ENCODE data around the gene DUSP1. TPM values are rescaled to one million over a fixed set of nuclear protein-coding genes. Genes with fewer than 3 reads are reported as not detected.
A peak's percentile ranks its signal among the peaks of the same experiment; 100 is the strongest.
"Not testable (repeated sequence)": the region's sequence is repeated elsewhere in the genome, so short reads cannot be mapped to it uniquely, and the experiment has no call there.

DUSP1 gene
- total and polyA plus RNA-seq, 2 donors (not counting 3 experiments of a cell fraction or from before 2014, with no cell fraction given), result 36.1 to 196 TPM

DNA sequence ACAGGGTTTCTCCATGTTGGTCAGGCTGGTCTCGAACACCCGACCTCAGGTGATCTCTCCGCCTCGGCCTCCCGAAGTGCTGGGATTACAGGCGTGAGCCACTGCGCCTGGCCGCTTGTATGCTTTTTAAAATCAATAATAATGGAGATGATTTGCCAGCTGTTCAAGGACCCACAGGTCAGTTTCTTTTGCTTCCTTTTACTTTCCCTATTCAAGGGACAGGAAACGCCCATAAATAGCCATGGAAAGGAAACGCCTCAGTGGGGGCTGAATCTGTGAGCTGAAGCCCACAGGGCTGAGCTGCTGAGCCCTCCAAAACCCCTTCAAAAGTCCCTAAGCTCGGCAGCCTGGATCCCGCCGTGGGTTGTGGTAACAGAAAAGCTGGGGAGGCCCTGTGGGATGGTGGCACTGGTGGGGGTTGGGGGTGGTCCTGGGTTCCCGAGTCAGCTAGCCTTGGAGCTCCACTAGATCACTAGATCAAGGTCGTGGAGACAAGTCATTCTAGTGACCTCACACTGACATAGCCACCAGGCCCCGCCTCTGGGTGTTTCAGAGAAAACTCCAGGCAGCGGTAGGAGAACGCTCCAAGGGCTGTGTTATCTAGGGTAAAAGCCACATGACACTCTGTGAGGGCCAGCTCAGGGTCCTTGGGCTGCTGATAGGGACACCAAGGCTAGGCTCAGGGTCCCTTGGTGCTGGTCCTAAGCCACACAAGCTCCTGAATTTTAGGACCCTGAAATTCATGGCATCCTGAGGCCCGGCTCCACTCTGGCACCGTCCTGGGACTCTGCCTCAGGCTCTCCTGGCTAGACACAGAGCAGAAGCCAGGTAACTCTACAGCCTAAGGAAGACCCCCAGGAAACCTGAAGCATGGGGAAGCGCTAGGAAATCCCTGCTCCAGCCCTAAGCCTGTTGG lies 18.0 kb upstream of the DUSP1 start:
- H2AFZ ChIP-seq (ENCODE audit: low read depth, low read length), result peak overlapping the region; percentile 59
- ChIA-PET POLR2A (interaction anchor here (1.2 kb wide), 1 partner anchor 18 kb away, joined by 7 read pairs; the partner anchor contains the start of gene DUSP1), CTCF (interaction anchor here (1.5 to 2.2 kb wide), 3 partner anchors 9 to 17 kb away, joined by 3 to 6 read pairs (median 3); no protein-coding TSS in a partner anchor)
- no peaks in the 10 kb centered on the region for H3K27me3 ChIP-seq (ENCODE audit: control insufficient read depth in 2 of 2, insufficient read depth in 2 of 2, low read length in 2 of 2)
- dilution Hi-C loops (cut with MboI; ENCODE audit: extremely low pct_ligation_motif_present, low sequenced_read_pairs), result no loop called here
- FAIRE-seq (peak; percentile 62), DNase-seq (ENCODE audit: low read depth, low spot score) (no peak)
- H3K36me3 ChIP-seq (ENCODE audit: control insufficient read depth in 2 of 2, extremely low read depth in 1 of 2, insufficient read depth in 2 of 2, low read length in 2 of 2), result no peaks in the 10 kb centered on the region
- peak overlapping the region; percentile 18 for H3K27ac ChIP-seq (ENCODE audit: insufficient read depth, low read depth, low read length)
- peak overlapping the region; percentile 32 for H3K4me2 ChIP-seq (ENCODE audit: insufficient read depth, low read length)
- H3K9ac ChIP-seq (replicated peaks; ENCODE audit: extremely low read depth, insufficient read depth, low read length), result no peak overlapping the region
- no TSS peak for BruUV-seq (replicated peaks)
- no peaks in the 10 kb centered on the region for H3K79me2 ChIP-seq (ENCODE audit: control insufficient read depth, insufficient read depth, low read length)
- no peak overlapping the region for H3K4me3 ChIP-seq (replicated peaks in 1 of 3; ENCODE audit: insufficient read depth in 1 of 3, low read depth in 1 of 3, low read length in 3 of 3)
- TF ChIP-seq JUN (IDR thresholded peaks at IDR 0.05; ENCODE audit: borderline replicate concordance, insufficient read depth, insufficient read length, low read depth) (no peak), EZH2 (IDR thresholded peaks at IDR 0.05; ENCODE audit: borderline replicate concordance, low read depth, low read length, severe bottlenecking) (no peak), MYC (IDR thresholded peaks at IDR 0.05; ENCODE audit: low read depth, low read length) (no peak), GATA2 (IDR thresholded peaks at IDR 0.05; ENCODE audit: insufficient read depth, insufficient read length, low read depth, low read length) (no peak), POLR2AphosphoS5 (IDR thresholded peaks at IDR 0.05; ENCODE audit: insufficient read depth, low read depth, low read length) (no peak)
- TF ChIP-seq, protein P1, sequence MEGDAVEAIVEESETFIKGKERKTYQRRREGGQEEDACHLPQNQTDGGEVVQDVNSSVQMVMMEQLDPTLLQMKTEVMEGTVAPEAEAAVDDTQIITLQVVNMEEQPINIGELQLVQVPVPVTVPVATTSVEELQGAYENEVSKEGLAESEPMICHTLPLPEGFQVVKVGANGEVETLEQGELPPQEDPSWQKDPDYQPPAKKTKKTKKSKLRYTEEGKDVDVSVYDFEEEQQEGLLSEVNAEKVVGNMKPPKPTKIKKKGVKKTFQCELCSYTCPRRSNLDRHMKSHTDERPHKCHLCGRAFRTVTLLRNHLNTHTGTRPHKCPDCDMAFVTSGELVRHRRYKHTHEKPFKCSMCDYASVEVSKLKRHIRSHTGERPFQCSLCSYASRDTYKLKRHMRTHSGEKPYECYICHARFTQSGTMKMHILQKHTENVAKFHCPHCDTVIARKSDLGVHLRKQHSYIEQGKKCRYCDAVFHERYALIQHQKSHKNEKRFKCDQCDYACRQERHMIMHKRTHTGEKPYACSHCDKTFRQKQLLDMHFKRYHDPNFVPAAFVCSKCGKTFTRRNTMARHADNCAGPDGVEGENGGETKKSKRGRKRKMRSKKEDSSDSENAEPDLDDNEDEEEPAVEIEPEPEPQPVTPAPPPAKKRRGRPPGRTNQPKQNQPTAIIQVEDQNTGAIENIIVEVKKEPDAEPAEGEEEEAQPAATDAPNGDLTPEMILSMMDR (IDR thresholded peaks at IDR 0.05; ENCODE audit: extremely low read depth in 1 of 2, insufficient read depth in 1 of 2, low read depth in 1 of 2, low read length in 2 of 2), result no peak
- no peaks in the 10 kb centered on the region for H4K20me1 ChIP-seq (replicated peaks; ENCODE audit: control insufficient read depth, extremely low read depth, insufficient read depth, low read length)
- intact Hi-C loops (cut with micrococcal nuclease), result loop anchor here (1.0 kb wide), 1 partner anchor 11 kb away; no protein-coding TSS in a partner anchor
- peaks cover 23% of the 10 kb centered on the region for H3K4me1 ChIP-seq (ENCODE audit: control insufficient read depth, extremely low read depth, insufficient read depth, low read length)
- H3K9me1 ChIP-seq (replicated peaks; ENCODE audit: control insufficient read depth, extremely low read depth, insufficient read depth, low read length), result no peaks in the 10 kb centered on the region
- no peaks in the 10 kb centered on the region for H3K9me3 ChIP-seq (replicated peaks; ENCODE audit: control insufficient read depth, insufficient read depth, low read length)

DNA sequence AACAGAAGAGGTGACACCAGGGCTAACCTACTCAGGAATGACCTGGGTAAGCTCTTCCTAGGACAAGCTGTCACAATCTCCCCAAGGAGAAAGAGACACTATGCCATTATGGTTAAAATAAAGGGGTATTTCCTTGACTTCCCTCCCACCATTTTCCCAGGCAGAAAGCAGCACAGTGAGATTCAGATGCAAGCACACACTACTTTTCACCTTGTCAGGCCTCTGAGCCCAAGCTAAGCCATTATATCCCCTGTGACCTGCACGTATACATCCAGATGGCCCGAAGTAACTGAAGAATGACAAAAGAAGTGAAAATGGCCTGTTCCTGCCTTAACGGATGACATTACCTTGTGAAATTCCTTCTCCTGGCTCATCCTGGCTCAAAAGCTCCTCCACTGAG lies 16.5 kb upstream of the DUSP1 start:
- H3K4me2 ChIP-seq (ENCODE audit: insufficient read depth, low read length); DNase-seq (ENCODE audit: low read depth, low spot score); H3K36me3 ChIP-seq (ENCODE audit: control insufficient read depth in 2 of 2, extremely low read depth in 1 of 2, insufficient read depth in 2 of 2, low read length in 2 of 2); intact Hi-C loops (cut with micrococcal nuclease); H3K9me3 ChIP-seq (replicated peaks; ENCODE audit: control insufficient read depth, insufficient read depth, low read length); H2AFZ ChIP-seq (ENCODE audit: low read depth, low read length); dilution Hi-C loops (cut with MboI; ENCODE audit: extremely low pct_ligation_motif_present, low sequenced_read_pairs); POLR2A ChIA-PET; H3K27me3 ChIP-seq (ENCODE audit: control insufficient read depth in 2 of 2, insufficient read depth in 2 of 2, low read length in 2 of 2); H4K20me1 ChIP-seq (replicated peaks; ENCODE audit: control insufficient read depth, extremely low read depth, insufficient read depth, low read length); BruUV-seq (replicated peaks); H3K9me1 ChIP-seq (replicated peaks; ENCODE audit: control insufficient read depth, extremely low read depth, insufficient read depth, low read length); H3K27ac ChIP-seq (ENCODE audit: insufficient read depth, low read depth, low read length); H3K79me2 ChIP-seq (ENCODE audit: control insufficient read depth, insufficient read depth, low read length); H3K4me3 ChIP-seq (replicated peaks in 1 of 3; ENCODE audit: insufficient read depth in 1 of 3, low read depth in 1 of 3, low read length in 3 of 3); H3K9ac ChIP-seq (replicated peaks; ENCODE audit: extremely low read depth, insufficient read depth, low read length); FAIRE-seq: not testable (repeated sequence)
- peaks cover 18% of the 10 kb centered on the region for H3K4me1 ChIP-seq (ENCODE audit: control insufficient read depth, extremely low read depth, insufficient read depth, low read length)
- CTCF ChIA-PET, result interaction anchor here (0.9 to 2.2 kb wide), 2 partner anchors 10 to 15 kb away, joined by 5 to 6 read pairs; no protein-coding TSS in a partner anchor
